SK-N-SH (cell line): ENCODE data around the gene LRRC36. TPM values are rescaled to one million over a fixed set of nuclear protein-coding genes. Genes with fewer than 3 reads are reported as not detected.

ENCODE experiments used
- CTCF ChIA-PET: fragments of 300-600, 350-600 bp; formaldehyde crosslinking; extraction: SDS; loops from one replicate; lab custom pipeline; 2021; lab: Yijun Ruan, JAX
- POLR2A ChIA-PET: fragments of 350-600 bp; sonication (Branson Sonifier 250); formaldehyde crosslinking; extraction: SDS; loops from one replicate; lab custom pipeline; 2020; ENCODE audit warnings: antibody characterized with exemption, inconsistent platforms; lab: Yijun Ruan, JAX
- DNase-seq: peaks from one replicate; pipeline ENCODE4 v3.0.0; 2012
- H2AFZ ChIP-seq: fragments of 200-600 bp; sonication (generic); 2 replicates; pipeline ENCODE4 v1.8.1; 2016; ENCODE audit warnings: antibody characterized with exemption, mild to moderate bottlenecking, low read depth
- H3F3A ChIP-seq: fragments of 200-600 bp; sonication (generic); replicated peaks from 2 replicates; pipeline ENCODE3; 2016; ENCODE audit warnings: antibody characterized with exemption, mild to moderate bottlenecking; ENCODE audit not compliant: insufficient read depth
- H3K27ac ChIP-seq, 2 experiments: fragments of 200-500 bp in 1 of 2; fragments of 200-600 bp in 1 of 2; sonication (Bioruptor generic) in 1 of 2; sonication (generic), shearing (Covaris generic) in 1 of 2; 2 replicates each; pipeline versions ENCODE4 v1.5.1 to v1.6.1; 2014 to 2016; ENCODE audit warnings: low read depth in 2 of 2, inconsistent platforms in 1 of 2, low read length in 1 of 2, mild to moderate bottlenecking in 1 of 2, mixed read lengths in 1 of 2
- H3K27me3 ChIP-seq: fragments of 200-600 bp; sonication (generic), shearing (Covaris generic); 2 replicates; pipeline ENCODE4 v1.6.1; 2016; ENCODE audit warnings: mixed run types; ENCODE audit not compliant: insufficient read depth
- H3K36me3 ChIP-seq, 2 experiments: fragments of 200-500 bp in 1 of 2; fragments of 200-600 bp in 1 of 2; sonication (Bioruptor generic) in 1 of 2; sonication (generic) in 1 of 2; replicated peaks in 1 of 2; 2 replicates each; pipeline versions ENCODE3 to v1.5.1; 2014 to 2016; ENCODE audit warnings: low read length in 1 of 2, mild to moderate bottlenecking in 1 of 2; ENCODE audit not compliant: insufficient read depth in 2 of 2, control insufficient read depth in 1 of 2
- H3K4me1 ChIP-seq, 2 experiments: fragments of 200-500 bp in 1 of 2; fragments of 200-600 bp in 1 of 2; sonication (Bioruptor generic) in 1 of 2; sonication (generic), shearing (Covaris generic) in 1 of 2; 2 replicates each; pipeline versions ENCODE4 v1.5.1 to v1.6.1; 2014 to 2016; ENCODE audit warnings: low read depth in 1 of 2, low read length in 1 of 2, mixed run types in 1 of 2; ENCODE audit not compliant: insufficient read depth in 2 of 2, control insufficient read depth in 1 of 2
- H3K4me2 ChIP-seq: fragments of 200-600 bp; sonication (generic), shearing (Covaris generic); 2 replicates; pipeline ENCODE4 v1.6.1; 2017; ENCODE audit warnings: mixed run types
- H3K4me3 ChIP-seq, 2 experiments: fragments of 200-500 bp in 1 of 2; fragments of 200-600 bp in 1 of 2; sonication (Bioruptor generic) in 1 of 2; sonication (generic), shearing (Covaris generic) in 1 of 2; 2 replicates each; pipeline versions ENCODE4 v1.5.1 to v1.8.1; 2014 to 2016; ENCODE audit warnings: low read depth in 2 of 2, inconsistent platforms in 1 of 2, low read length in 1 of 2, mild to moderate bottlenecking in 1 of 2, mixed read lengths in 1 of 2, moderate library complexity in 1 of 2
- H3K79me2 ChIP-seq: fragments of 200-600 bp; sonication (generic); 2 replicates; pipeline ENCODE4 v1.8.1; 2017; ENCODE audit warnings: mild to moderate bottlenecking; ENCODE audit not compliant: insufficient read depth
- H3K9ac ChIP-seq: fragments of 200-600 bp; sonication (generic); 2 replicates; pipeline ENCODE4 v1.6.1; 2017; ENCODE audit warnings: mixed run types
- H3K9me2 ChIP-seq: fragments of 200-600 bp; sonication (generic); 2 replicates; pipeline ENCODE4 v1.6.1; 2017; ENCODE audit warnings: mixed run types
- H3K9me3 ChIP-seq: fragments of 200-600 bp; sonication (generic); 2 replicates; pipeline ENCODE4 v1.6.1; 2017; ENCODE audit warnings: mixed run types, mild to moderate bottlenecking, moderate library complexity
- H4K20me1 ChIP-seq: fragments of 200-600 bp; sonication (generic); 2 replicates; pipeline ENCODE4 v1.6.1; 2017; ENCODE audit warnings: mild to moderate bottlenecking, mixed run types; ENCODE audit not compliant: insufficient read depth
- CTCF ChIP-seq: fragments of 200-600 bp; sonication (generic); IDR thresholded peaks from 2 replicates; pipeline ENCODE4 v1.6.1; 2017; ENCODE audit warnings: antibody characterized with exemption, mild to moderate bottlenecking, moderate library complexity
- ELF1 ChIP-seq: IDR thresholded peaks from 2 replicates; pipeline ENCODE4 v1.4.0; 2012
- EZH2phosphoT487 ChIP-seq: fragments of 200-600 bp; sonication (generic); IDR thresholded peaks from 2 replicates; pipeline ENCODE4 v1.6.1; 2017; ENCODE audit warnings: low read depth, mixed run types, mild to moderate bottlenecking, antibody characterized with exemption, moderate library complexity, borderline replicate concordance
- FOXM1 ChIP-seq: IDR thresholded peaks from 2 replicates; pipeline ENCODE4 v1.4.0; 2012; ENCODE audit warnings: low read depth, mild to moderate bottlenecking
- MEF2A ChIP-seq: IDR thresholded peaks from 2 replicates; pipeline ENCODE4 v1.4.0; 2012; ENCODE audit warnings: low read depth, borderline replicate concordance
- NFIC ChIP-seq: IDR thresholded peaks from 2 replicates; pipeline ENCODE4 v1.4.0; 2012; ENCODE audit warnings: borderline replicate concordance
- RAD21 ChIP-seq: IDR thresholded peaks from 2 replicates; pipeline ENCODE4 v1.6.1; 2012; ENCODE audit warnings: mild to moderate bottlenecking, low read length
- SIN3A ChIP-seq: IDR thresholded peaks from 2 replicates; pipeline ENCODE4 v1.6.1; 2012; ENCODE audit warnings: low read depth, mild to moderate bottlenecking, low read length, moderate library complexity, borderline replicate concordance
- SMC3 ChIP-seq: IDR thresholded peaks from 2 replicates; pipeline ENCODE4 v1.6.1; 2012; ENCODE audit warnings: low read depth, low read length, improper control_type of control experiment
- TEAD4 ChIP-seq: IDR thresholded peaks from 2 replicates; pipeline ENCODE4 v1.4.0; 2012; ENCODE audit warnings: mild to moderate bottlenecking, borderline replicate concordance; ENCODE audit not compliant: insufficient read depth
- YY1 ChIP-seq: IDR thresholded peaks from 2 replicates; pipeline ENCODE4 v1.4.0; 2012; ENCODE audit warnings: low read depth, mild to moderate bottlenecking
- WGBS: methylation state at CpG from one replicate; pipeline ENCODE4 v1.1.6; 2017; ENCODE audit warnings: low lambda C conversion rate; 5-methylcytosine and 5-hydroxymethylcytosine counted together
- polyA plus RNA-seq, 3 experiments: library from polyadenylated mRNA; depleted of rRNA; stranded (reverse); fragments of >200 nt; gene quantifications; 2 replicates each; pipeline ENCODE4 v1.2.3, GENCODE V29; 2012
- TF ChIP-seq, protein P1 (sequence below): IDR thresholded peaks from 2 replicates; pipeline ENCODE4; 2012

The LRRC36 gene
- polyA plus RNA-seq, 1 of the 3 experiments (the other 2 are of a cell fraction), result 0.92 TPM

- DNase-seq, result no peak
- Histone ChIP-seq H3K27ac (no peak overlapping the region), H3K9ac (no peak overlapping the region), H3K36me3 (no peaks in the 10 kb centered on the region), H3K9me3 (no peaks in the 10 kb centered on the region), H3K4me3 (no peak overlapping the region), H3K79me2 (no peaks in the 10 kb centered on the region), H2AFZ (no peak overlapping the region), H4K20me1 (no peaks in the 10 kb centered on the region), H3K9me2 (no peaks in the 10 kb centered on the region), H3K27me3 (no peaks in the 10 kb centered on the region), H3K4me1 (no peaks in the 10 kb centered on the region), H3F3A (peaks cover 7% of the 10 kb centered on the region), H3K4me2 (no peak overlapping the region)
- ChIA-PET CTCF (interaction anchor here (1.0 to 4.4 kb wide), 7 partner anchors 19 to 175 kb away, joined by 3 to 19 read pairs (median 5); partner anchors contain the start of genes KCTD19, LRRC36 and ZDHHC1), POLR2A (no interaction called here)
- 83% methylated on average over 3 of the region's 3 CpGs for WGBS
- TF ChIP-seq SMC3 (no peak), NFIC (no peak), ELF1 (no peak), MEF2A (no peak), TEAD4 (no peak), FOXM1 (no peak), YY1 (no peak), SIN3A (no peak)
- TF ChIP-seq, protein P1, sequence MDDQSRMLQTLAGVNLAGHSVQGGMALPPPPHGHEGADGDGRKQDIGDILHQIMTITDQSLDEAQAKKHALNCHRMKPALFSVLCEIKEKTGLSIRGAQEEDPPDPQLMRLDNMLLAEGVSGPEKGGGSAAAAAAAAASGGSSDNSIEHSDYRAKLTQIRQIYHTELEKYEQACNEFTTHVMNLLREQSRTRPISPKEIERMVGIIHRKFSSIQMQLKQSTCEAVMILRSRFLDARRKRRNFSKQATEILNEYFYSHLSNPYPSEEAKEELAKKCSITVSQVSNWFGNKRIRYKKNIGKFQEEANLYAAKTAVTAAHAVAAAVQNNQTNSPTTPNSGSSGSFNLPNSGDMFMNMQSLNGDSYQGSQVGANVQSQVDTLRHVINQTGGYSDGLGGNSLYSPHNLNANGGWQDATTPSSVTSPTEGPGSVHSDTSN, result no peak
These were observed 19.7 kb downstream of the LRRC36 start for GRCh38 chr16:67346341-67346740.

- Histone ChIP-seq H3K27ac (no peak overlapping the region), H3K36me3 (no peaks in the 10 kb centered on the region), H3F3A (no peaks in the 10 kb centered on the region), H3K9me2 (no peaks in the 10 kb centered on the region), H3K4me3 (no peak overlapping the region), H3K79me2 (no peaks in the 10 kb centered on the region), H3K9ac (no peak overlapping the region), H2AFZ (no peak overlapping the region), H3K9me3 (no peaks in the 10 kb centered on the region), H3K27me3 (no peaks in the 10 kb centered on the region), H3K4me2 (no peak overlapping the region), H4K20me1 (no peaks in the 10 kb centered on the region), H3K4me1 (no peaks in the 10 kb centered on the region)
- ChIA-PET CTCF (interaction anchor here (1.0 to 2.6 kb wide), 4 partner anchors 10 to 116 kb away, joined by 3 to 10 read pairs (median 4); partner anchors contain the start of genes KCTD19 and LRRC36), POLR2A (no interaction called here)
- DNase-seq, result peak; percentile 33
- peak; percentile 70 for TF ChIP-seq CTCF
- TF ChIP-seq RAD21, result peak; percentile 45
- TF ChIP-seq, protein P1, result no peak
- no peak for TF ChIP-seq EZH2phosphoT487
These were observed 22.6 kb downstream of the LRRC36 start for GRCh38 chr16:67349172-67349571.
